NCI-H748 (cell line): ENCODE measurements around the gene RPL21.
A peak's percentile ranks its signal among the peaks of the same experiment; 100 is the strongest.
"Not testable (repeated sequence)": the region's sequence is repeated elsewhere in the genome, so short reads cannot be mapped to it uniquely, and the experiment has no call there.

ENCODE experiments used
- DNase-seq: peaks from one replicate; lab custom pipeline; 2025; ENCODE audit not compliant: unreplicated experiment; lab: John Stamatoyannopoulos, UW

Gene RPL21

DNA sequence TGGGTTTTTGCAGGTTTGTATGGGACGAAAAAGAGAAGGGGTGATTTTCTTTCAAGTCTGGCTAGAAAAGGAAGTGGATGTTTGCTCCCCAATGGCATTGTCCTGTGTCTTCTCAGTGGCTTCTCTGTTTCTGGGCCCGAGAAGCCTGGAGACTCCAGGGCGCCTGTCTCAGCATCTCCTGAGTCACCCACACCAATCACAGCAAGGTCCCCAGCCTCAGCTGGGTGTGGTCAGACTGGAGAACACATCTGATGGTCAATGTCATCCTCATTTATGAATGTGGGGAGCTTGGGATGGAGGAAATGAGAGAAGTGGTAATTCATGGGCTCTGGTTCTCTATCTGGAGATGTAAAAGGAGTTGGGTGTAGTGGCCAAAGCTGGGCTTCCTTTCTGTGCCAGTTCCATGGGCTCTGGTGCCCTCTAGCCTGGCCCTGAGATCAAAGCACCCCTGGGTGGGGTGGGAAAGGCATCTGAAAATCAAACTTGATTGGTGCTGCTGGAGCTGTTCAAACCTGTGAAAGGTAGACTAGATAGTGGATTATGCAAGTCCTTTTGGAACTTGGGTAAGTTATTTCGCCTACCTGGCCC, 32.6 kb downstream of the RPL21 start:
- peak; percentile 73 for DNase-seq

DNA sequence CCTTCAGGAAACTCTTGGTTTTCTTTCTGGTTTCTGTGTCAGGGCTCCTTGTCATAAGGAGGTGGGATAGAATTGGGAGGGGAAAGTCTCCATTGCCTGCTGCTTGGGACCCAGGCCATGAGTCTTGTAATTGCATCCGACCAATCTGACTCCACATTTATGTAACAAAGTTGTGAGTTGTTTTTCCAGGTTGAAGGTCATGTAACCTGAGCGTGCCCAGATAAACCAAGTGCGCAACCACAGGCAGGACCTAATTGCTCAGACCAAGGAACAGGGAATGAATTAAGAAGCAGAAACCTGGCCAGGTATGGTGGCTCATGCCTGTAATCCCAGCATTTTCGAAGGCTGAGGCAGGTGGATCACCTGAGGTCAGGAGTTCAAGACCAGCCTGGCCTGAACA, 37.0 kb downstream of the RPL21 start:
- DNase-seq = no peak

DNA sequence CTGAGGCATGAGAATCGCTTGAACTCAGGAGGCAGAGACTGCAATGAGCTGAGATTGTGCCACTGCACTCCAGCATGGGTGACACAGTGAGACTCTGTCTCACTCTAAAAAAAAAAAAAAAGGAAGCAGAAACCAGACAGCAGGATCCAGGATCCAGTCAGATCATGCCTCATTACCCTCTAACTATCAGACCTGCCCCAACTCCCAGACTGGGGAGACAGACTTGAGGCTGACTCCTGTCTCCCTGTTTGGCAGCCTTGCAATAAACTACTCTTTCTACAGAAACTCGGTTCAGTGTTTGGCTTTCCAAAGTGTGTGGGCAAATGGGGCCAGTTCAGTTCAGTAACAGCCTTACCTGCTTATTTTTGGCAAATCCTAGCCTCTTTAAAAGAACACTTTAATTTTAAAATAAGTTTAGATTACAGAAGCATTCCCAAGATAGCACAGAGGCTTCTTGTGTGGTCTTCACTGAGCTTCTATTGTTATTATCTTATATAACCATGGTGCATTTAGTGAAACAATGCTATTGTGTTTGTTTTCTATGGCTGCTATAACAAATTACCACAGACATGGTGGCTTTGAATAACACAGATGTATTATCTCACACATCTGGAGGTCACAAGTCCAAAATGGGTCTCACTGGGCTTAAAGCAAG, 37.8 kb downstream of the RPL21 start:
- no peak for DNase-seq

DNA sequence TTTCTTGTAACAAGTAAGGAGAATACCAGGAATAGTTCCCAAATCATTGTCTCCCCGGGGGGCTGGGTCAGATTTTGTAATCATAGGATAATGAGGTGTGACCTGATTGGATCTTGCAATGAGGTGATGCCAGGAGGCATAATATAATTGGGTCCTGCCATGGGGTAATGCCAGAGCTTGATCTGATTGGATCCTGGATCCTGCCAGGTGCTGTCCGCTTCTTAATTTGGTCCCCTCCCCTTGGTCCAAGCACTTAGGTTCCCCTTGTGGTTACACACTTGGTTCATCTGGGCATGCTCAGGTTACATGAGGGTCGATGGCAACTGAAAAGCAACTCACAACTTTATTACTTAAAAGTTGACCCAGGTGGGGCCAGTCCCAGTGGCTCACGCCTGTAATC, 39.4 kb downstream of the RPL21 start:
- no peak for DNase-seq

DNA sequence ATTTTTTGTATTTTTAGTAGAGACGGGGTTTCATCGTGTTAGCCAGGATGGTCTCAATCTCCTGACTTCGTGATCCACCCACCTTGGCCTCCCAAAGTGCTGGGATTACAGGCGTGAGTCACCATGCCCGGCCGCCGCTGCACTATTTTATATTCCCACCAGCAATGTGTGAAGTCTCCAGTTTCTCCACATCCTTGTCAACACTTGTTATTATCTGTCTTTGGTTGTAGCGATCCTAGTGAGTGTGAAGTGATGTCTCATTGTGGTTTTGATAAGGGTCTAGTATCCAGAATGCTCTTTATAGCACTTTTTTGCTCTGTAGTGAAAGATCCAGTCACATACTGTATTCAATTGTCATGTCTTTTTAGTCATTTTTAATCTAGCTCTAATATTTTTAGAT, 40.6 kb downstream of the RPL21 start:
- not testable (repeated sequence) for DNase-seq

DNA sequence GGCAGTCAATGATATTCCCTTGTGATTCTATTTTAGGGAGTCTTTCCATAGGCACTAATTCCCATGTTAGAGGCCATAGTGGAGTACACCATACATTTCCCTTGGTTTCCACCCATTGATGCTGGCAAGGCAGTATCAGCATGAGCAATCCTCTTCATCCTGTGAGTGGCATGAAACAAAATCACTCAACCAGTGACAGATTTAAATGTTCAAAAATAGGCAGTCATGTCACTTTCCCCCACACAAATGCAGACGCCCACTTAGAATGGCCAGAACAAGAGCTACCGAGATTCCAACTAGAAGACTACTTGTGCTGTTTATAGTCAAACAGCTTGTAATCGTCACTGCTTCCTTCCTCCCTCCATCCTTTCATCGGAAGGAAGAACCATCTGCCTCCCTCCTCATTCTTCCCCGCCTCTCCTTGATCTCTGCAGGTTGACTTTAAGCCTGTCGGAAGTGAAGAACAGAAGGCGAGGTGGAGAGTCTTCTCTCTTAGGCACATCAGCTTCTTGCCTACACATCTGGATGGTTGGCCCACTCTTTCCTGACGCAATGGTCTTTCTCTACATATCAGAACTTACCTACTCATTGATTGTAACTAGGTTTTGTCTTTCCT, 41.8 kb downstream of the RPL21 start:
- DNase-seq = no peak

DNA sequence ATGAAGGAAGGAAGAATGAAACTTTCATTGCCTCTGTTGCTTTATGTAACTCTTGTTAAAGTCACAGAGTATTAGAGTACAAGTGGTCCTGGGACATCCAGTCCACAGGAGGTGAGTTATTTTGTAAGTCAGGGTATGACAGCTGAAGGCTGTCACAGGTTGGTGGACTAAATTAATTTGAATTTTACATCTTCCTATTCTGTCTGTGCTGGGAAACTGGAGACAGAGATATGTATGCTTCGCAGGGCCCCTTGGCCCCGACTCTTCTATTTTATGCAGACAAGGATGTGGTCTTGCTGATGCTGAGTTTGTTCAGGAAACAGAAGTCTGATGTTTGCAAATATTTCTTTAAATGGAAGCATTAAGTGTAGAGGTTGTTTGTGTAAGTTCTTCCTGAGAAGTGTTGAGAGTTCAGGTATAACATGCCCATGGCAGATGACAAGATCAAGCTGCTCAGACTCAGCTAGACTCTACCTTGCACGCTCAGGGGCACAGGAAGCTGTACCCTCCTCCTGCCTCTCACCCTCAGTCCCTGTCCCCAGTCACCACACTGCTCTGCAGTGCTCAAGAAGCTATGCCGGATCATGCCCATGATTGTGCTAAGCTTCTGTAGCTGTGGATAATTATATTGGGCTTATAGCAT, 42.6 kb downstream of the RPL21 start:
- no peak for DNase-seq

DNA sequence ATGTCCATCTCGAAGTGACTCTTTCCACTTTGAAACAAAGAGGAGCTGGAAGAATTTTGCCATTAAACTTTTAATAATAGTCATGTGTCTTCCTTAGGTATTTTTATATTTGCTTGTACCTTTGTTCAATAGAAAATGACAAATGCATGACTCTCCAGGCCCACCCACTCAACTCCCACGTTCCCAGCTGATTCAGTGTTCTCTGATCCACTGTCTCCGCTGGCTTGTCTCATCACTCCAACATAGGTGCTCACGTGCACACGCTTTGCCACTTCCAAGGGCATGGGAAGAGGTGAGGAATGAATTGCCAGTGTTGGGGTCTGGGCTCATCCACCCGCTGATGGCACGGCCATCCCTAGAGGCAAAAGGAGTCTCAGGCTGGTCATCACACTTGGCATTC, 43.7 kb downstream of the RPL21 start:
- DNase-seq = no peak

DNA sequence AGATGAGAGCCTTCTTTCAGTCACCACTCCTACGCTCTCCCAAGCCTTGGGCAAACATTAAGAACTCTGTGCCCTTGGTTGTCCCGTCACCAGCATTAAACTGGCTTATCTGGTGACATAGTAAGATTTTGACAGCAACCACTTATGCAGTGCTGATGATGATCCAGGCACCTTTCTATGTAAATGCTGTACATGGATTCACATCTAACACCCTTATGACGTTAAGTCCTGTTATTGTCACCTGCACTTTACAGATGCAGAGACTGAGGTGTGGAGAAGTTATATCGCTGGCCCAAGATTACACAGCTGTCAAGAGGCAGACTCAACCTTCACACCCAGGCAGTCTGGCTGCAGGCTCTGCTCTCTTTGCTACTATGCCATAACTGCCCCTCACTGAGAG, 44.3 kb downstream of the RPL21 start:
- no peak for DNase-seq

DNA sequence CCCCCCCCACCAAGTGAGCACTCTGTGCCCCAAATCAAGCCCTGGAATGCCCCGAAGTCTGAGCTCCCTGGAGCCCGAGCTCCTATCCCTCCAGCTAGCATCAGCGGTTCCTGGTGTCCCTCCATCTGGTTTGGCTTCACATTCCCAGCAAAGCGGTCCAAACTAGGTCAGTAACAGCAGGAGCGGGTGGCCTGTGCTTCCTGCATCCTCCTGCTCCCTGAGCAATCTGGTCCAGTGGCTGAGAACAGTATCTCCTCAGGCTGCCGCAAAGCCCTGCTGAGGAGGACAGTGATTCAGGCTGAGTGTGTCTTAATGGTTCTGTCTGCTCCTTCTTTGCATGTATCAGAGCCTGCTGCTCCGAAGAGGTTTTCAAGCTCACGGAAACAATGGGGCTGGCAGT, 45.1 kb downstream of the RPL21 start:
- no peak for DNase-seq

DNA sequence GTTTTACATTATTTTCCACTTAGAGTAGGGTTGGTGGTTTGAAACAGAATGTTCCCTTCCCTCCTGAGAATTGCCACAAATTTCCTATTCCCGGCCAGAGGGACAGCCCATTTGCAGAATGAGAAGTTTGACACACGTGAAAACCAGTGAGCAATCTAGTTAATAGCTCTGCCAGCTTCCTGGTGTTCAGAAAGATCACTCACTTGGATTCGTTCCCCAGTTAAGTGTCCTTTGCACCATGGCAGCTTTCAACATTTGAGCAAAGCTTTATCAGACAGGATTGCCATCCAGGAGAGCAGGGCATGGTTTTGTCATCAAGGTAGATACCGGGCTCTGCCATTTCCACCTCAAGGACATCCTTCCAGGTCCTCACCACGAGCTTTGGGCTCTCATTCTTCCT, 47.5 kb downstream of the RPL21 start:
- DNase-seq = no peak

DNA sequence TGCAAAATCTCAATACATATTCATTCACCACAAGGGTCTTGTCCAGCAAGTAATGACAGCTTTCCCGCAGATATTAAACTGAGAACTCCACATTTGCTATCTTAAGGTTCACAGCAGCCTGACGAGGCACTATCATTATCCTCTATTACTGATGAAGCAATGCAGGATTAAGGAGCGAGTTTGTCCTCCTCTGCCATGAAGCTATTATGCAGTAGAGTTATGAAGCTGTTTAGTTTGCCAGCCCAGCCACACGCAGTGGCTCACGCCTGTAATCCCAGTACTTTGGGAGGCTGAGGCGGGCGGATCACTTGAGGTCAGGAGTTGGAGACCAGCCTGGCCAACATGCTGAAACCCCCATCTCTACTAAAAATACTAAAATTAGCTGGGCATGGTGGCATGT, 49.0 kb downstream of the RPL21 start:
- DNase-seq = not testable (repeated sequence)

DNA sequence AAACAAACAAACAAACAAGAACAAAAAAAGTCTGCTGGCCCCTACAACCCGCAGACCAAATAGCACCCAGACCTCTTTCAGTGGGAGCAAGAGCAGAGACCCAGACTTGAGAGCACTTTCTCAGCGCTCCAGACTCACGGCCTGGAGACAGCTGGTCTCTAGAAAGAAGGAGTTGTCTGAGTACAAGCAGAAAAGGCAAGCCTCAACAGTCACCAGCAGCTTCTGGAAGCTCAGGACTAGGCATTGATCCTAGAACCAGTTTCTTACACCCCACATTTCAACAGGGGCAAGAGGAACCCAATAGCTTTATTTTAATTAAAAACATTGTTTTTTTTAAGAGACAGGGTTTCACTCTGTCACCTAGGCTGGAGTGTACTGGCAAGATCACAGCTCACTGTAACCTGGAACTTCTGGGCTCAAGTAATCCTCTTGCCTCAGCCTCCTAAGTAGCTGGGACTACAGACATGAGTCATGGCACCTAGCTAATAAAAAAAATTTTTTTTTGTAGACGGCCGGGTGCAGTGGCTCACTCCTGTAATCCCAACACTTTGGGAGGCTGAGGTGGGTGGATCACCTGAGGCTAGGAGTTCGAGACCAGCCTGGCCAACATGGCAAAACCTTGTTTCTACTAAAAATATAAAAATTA, 49.7 kb downstream of the RPL21 start:
- DNase-seq = no peak

DNA sequence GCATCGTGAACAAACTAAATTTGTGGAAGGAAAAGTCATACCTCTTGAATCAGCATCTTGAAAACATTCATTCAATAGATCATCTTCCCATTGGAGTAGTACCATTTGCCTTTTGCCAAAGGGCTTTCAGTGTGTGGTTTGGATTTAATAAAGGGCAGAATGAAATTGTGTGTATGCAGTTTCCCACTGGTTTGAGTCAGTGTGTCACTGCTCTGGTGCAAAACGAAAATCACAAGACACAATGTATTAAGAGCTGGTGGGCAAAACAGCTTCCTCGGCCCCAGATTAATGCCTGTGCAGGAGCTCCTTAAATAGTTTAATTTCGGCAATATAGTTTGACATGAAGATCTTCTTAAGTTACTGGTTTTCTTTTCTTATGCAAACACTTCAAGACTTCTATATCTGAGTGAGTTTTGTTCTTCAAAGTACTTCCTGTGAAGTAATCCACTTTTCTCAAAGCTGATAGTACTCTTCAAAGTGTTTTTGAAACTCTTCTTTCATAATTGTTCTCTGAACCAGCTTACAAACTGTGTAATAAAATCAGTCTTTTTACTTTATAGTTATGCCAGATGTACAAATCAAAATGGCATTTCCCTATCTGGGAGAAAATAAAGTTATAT, 51.4 kb downstream of the RPL21 start:
- DNase-seq = no peak

DNA sequence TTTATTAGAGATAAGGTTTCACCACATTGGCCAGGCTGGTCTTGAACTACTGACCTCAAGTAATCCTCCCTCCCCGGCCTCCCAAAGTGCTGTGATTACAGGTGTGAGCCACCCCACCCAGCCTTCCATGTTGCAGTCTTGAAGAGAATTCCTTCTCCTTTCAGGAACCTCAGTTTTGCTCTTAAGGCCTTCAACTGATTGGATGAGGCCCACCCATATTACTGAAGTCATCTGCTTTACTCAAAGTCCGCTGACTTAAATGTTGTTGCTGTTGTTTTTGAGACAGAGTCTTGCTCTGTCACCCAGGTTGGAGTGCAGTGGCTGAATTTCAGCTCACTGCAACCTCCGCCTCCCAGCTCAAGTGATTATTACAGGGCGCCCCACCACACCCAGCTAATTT, 52.7 kb downstream of the RPL21 start:
- DNase-seq = no peak

DNA sequence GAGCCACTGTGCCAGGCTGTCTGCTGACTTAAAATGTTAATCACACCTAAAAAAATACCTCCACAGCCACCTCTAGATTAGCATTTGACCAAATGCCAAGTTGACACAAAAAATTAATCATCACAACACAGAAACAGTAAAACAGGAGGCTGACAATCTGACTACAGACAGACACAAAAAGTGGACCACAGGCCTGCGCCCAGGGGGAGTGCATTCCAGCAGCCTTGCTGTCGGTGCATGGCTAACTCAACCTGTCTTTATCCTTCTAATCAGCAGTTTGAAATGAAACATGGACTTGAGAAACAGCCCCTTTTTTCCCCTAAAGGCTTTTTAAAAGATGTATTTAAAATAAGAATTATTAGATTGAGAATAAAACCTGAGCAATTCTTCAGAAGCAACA, 53.3 kb downstream of the RPL21 start:
- DNase-seq = no peak
